ENCODE data around the gene APMAP.

APMAP gene

DNA sequence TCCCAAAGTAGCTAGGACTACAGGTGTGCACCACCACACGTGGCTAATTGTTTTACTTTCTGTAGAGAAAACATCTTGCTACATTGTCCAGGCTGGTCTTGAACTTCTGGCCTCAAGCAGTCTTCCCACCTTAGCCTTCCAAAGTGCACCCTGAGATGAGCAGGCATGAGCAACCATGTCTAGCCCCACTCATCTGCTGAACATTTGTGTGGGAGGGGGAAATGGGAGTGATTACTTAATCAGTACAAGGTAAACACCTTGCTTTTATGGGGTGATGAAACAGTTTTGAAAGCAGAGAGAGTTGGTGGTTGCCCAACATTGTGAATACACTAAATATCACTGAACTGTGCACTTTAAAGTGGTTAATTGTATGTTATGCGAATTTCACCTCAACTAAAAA lies 5.3 kb downstream of the APMAP start:
- no peak for DNase-seq (ENCODE audit: low read depth)

DNA sequence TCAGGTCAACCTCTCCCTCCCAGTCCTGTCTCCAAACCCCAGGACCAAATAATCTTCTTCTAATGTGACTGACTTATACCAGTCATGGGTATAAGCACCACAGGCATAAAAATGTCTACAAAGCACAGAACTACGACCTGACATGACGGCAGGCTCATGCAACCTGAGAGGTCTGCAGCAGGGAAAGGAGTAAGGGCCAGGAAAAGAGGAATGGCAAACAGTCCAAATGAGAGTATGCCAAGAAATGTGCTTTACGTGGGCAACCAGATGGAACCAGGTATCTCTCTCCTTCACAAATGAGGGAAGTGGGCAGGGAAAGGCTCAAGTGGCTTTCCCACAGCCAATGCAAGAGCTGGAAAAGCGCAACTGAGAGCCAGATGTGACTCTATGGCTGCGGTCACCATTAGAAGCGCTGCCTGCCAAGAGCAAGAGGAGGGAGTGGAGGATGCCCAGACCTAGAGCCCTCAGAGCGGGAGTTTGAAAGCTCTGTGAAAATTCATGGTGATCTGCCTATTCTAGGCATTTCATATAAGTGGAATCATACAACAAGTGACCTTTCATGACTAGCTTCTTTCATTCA lies 6.0 kb downstream of the APMAP start:
- no peak for DNase-seq (ENCODE audit: low read depth)

DNA sequence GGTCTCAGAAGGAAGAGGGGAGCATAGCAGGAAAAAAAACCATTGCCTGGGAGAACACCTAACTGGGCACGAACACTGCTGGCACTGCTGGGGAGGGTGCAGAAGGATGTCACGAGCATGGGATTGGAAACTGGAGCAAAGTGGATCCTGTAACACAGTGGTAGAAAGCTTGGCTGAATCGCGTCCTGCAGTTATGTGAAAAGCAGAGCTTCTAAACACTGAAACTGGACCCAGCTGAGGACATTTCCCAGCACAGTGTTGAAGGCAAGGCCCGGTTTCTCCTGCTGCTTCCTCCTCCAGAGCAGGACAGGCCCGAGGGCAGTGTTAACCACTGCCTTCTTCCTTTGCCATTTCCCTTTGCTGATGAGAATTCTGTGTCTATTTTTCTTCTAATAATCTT lies 6.7 kb downstream of the APMAP start:
- DNase-seq (ENCODE audit: low read depth), result no peak

DNA sequence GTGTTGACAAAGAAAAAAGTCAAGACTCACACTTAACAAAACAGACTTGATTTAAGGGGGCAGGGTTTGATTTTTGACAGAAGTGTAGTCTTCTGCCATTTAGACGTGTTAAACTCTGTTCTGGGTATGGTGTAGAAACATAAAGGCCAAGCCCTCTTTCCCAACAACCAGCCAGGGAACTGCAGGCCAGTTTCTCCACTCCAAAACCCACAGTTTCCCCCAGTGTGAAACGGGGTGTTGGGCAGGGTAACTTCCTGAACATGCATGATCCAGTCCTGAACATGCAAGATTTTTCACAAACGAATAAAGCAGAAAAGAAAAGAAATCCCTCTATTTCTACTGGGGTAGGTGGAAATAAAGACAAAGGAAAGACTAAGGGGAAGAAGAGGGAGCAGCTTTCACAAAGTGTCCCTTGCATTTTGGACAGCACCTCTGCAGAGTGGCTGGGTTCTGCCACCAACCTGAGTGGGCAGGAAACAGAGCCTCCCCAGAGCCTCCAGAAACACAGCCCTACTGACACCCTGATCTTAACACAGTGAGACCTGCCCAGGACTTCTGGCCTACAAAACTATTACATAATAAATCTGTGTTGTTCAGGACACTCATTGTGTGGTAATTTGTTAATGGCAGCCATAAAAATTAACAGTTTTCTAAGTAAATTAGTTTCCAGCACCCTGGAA lies 7.5 kb downstream of the APMAP start:
- no peak for DNase-seq (ENCODE audit: low read depth)

DNA sequence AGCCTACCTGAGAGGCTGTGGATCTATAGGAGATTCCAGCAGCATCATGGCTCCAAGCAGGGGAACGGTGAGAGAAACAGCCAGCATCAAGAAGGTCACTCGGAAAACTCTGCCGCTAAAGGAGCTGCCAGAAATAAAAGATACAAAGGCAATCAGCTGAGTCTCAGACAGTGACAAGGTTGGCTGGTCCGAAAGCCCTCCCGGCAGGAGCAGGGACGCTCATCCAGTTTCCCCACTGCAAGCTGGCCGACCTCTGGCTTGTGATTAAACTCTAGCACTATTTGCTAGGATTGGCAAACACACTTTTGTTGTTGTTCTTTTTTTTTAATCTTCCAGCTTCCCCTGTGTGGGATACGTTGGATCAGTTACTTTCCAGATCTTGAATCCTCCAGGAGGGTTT lies 8.7 kb downstream of the APMAP start:
- DNase-seq (ENCODE audit: low read depth), result no peak

DNA sequence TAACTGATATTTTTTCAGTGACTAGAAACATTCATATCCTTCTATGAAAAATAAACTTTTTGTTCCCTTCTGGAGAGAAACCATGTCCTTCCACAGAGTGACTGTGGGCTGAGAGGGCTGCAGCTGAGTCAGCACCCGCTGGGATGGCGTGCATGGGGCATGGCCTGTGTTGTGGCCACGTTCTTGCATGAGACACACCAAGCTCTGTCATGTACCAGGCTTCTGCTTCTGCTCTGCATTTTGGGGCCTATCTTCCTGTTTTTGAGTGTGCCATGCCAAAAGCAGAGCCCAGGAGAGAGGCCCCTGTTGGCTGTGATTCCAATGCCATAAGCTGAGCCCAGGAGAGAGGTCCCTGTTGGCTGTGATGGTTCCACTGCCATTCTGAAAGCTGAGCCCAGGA lies 10.8 kb downstream of the APMAP start:
- no peak for DNase-seq (ENCODE audit: low read depth)

DNA sequence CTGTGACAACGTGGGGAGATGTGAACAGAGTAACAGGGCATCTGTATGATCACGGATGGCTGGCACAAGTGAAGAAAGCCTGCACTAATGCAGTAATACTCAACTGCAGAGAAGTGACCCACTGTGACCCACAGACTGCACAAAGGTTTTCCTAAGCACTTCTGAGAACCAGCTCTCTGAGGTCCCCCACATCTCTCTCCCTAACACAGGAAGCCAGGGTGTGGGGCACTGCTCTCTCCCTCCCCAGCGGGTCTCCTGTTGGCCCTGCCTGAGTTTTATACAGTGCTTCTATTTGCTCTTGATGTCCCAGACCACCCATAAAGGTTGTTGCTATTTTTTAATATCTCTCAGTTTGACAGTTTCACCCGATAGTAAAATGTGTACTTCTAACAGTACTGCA lies 11.3 kb downstream of the APMAP start:
- DNase-seq (ENCODE audit: low read depth), result no peak

DNA sequence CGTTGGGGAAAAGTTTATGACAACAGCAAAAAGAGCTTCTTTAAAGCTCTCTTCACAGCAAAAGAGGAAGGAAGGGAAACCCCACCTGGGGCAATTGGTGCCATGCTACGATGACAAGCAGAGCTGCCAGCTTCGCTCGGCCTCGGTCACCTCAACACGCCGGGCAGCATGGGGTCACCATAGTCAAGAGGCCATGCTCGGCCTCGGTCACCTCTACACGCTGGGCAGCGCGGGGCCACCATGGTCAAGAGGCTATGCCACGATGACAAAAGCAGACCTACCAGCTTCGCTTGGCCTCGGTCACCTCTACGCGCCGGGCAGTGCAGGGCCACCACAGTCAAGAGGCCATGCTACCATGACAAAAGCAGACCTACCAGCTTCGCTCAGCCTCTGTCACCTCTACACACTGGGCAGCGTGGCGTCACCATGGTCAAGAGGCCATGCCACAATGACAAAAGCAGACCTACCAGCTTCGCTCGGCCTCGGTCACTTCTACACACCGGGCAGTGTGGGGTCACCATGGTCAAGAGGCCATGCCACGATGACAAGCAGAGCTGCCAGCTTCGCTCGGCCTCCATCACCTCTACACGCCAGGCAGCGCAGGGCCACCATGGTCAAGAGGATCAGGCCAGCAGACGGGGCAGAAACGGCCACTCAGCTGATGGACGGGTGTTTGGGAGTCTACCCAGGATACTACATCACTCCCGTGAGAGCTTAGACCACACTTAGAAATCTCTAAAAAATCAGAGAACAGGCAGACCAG lies 12.1 kb downstream of the APMAP start:
- DNase-seq (ENCODE audit: low read depth), result no peak

DNA sequence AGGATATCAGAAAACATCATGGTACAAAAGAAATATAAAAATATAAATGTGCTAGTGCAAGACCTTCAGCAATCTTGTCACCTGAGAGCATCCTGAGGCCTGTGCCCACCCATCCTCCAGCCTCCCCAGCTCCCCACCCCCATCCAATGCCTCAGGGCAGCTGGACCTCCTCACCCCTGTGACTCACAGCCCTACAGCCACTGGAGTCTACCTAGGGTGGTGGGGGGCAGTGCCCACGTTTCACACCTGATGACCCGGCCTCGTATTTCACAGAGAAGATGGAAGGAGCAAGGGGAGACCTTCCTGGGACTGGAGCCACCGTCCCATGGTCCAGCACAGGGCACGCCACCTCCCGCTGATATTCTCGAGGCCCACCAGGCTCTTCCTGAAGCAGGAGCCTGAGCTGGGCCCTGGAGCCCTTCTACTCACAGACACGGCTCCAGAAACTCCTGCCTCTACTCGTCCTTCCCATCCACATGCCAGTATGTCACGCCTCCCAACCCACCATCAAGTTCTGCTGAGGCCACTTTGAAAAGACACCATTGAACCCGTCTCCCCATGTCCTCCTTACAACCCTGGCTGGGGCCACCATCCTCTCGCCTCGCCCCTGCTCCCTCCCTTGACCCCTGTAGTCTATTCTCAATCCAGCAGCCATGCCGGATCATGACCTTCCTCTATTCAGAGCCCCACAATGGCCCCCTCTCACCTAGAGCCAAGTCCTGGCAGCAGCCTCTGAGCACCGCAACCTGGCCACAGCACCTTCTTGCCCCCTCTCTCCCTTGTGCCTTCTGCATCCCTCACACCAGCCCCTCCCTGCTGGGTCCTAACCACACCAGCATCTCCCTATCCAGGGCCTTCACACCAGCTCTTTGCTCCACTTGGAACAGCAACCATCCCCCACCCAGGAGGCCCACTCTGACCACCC lies 13.3 kb downstream of the APMAP start:
- DNase-seq (ENCODE audit: low read depth), result no peak

DNA sequence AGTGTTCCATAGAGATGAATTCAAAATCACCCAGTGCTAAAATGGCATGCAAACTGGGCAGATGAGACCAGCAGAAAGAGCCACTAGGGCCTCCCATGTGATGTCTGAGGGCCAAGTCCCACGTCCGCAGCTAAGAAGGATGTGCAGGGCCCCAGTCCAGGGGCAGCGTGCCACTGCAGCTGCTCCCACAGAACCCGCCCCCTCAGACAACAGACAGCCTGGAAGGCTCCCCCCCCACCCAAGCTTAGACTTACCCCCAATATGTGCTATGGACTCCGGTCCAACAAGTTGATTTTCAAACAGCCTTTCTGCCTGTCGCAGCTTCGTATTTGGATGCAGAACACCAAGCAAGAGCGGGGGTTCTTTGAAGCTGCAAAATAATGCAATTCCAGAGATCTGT lies 14.0 kb downstream of the APMAP start:
- no peak for DNase-seq (ENCODE audit: low read depth)

DNA sequence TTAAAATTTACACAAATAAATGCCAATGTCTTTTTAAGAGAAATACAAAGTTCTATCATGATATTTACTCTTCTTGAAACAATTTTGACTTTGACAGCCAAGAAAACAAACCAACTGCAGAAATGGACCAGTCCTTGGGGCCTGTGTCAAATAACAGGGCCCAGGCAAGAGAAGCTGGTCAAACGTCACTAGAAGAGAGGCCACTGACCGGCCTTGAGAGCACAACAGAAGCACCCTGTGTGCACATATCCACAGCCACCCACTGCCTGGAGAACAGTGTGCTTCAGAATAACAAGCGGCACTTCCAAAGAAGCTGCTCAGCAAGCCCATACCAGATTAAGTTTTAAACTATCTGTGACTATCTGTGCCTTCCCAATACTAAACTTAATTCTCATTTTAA lies 14.8 kb downstream of the APMAP start:
- no peak for DNase-seq (ENCODE audit: low read depth)

DNA sequence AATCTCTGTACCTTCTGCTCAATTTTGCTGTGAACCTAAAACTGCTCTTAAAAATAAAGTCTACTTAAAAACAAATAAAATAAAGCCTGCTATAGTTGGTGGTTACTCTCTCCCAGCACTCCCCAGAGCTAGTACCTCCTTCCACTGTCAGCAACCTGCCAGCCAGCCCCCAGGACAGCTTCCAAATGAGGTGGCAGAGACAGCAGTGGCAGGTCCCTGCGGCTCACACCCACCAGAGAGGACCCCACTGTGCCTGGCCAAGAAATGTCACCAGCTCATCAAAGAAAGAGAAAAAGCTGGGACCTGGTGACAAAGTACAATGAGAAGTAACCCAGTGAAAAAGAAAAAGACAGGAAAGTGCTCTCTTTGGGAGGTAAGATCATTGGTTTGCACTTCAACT lies 15.2 kb downstream of the APMAP start:
- no peak for DNase-seq (ENCODE audit: low read depth)

DNA sequence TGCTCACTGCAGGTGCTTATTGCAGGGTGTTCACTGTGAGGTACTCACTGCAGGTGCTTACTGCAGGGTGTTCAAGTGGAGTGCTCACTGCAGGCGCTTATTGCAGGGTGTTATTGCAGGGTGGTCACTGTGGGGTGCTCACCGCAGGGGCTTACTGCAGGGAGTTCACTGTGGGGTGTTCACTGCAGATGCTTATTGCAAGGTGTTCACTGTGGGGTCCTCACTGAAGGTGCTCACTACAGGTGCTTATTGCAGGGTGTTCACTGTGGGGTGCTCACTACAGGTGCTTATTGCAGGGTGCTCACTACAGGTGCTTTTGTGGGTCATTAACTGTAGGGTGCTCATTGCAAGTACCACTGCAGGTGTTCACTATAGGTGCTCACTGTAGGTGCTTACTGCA lies 20.2 kb downstream of the APMAP start:
- no peak for DNase-seq (ENCODE audit: low read depth)

DNA sequence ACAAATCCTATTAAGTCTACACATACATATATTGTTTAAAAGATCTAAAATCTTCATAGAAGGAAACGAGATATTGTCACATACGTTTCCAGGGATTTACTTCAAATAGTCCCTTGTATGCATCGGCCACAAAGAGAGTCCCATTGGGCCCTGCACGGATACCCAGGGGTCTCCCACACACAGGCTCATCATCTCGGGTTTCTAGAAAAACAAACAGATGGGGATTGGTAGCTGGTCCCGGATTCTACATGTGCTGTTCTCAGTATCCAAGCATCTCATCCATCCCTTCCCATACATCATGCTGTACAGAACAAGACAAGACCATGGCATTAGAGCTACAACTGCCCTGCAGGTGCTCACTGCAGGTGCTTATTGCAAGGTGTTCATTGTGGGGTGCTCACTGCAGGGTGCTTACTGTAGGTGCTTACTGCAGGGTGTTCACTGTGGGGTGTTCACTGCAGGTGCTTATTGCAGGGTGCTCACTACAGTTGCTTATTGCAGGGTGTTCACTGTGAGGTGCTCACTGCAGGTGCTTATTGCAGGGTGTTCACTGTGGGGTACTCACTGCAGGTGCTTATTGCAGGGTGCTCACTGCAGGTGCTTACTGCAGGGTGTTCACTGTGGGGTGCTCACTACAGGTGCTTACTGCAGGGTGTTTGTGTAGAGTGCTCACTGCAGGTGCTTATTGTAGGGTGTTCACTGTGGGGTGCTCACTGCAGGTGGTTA lies 21.0 kb downstream of the APMAP start:
- no peak for DNase-seq (ENCODE audit: low read depth)

DNA sequence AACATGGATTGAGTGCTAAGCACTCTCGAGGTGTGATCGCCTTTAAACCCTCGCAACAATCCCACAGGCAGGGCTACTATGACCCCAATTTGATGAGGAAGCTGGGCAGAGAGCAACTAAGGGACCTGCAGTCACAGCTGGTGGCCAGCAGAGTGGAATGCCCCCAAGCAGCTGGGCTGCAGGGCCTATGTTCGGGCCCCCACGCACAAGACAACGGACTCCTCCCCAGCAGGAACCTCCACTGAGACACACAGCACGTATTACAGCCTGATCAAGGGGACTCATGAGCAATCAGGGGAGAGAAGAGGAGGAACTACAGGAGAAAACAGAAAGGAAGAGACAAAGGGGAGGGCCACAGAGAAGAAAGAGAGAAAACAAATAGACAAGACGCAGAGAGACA lies 21.8 kb downstream of the APMAP start:
- DNase-seq (ENCODE audit: low read depth), result no peak

DNA sequence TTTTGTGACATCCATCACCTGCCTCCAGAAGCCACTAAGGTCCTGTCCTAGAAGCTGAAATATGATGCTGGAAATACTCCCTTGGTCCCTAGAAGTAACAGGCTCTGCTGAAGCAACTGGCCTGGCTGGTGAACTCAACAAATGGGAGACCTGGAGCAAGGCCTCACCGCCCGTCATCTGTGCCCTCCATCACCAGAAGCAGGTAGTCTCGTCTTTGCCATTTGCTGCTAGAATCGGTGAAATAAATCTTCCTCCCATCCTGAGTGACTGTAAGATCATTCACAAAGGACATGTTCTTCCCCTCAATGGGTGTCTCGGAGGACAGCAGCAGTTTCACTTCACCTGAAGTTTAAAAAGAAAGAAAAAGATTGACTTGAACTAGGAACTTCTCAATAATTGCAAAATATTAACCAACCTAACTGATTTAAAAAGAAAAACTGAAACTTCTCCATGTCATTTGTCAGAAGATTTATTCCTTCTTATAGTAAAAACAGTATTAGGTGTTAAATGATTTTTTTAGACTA lies 22.5 kb downstream of the APMAP start:
- no peak for DNase-seq (ENCODE audit: low read depth)

DNA sequence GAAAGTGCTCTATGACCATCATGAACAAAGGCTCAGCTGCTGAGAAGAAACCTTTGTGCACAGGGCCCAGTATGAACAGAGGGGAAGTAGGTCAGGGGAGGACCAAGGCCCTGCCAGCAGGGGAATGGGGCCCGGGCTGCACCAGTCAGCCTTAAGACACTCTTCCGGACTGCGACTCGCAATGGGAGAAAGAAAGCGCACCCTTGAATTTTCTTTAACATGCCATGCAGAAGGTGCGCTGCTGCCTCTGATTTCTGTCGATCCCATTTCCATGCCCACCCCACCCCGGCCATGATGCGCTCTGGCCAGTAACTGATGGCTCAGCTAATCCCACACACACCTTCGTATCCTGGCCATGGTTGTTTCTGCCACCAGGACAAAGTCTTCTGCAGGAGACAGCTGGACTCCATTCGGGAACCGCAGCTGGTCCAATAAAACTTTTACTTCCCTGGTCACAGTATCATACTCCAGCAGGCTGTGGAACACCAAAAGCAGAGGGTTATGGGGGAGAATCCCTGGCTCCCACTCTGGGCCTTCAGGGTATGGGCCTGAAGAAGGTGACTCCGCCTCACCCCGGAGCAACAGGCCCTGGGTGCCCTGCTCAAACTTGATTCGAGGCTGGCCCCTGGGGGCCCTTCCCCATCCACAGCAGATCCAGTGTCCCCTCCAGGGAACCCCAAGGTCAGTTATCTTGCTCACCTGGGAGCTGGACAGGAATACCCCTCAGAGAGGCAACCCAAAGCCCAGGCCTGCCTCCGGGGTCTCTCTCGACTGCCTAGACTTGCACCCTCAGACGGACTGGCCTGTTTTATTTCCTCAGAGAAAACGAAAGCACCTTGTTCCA lies 23.1 kb downstream of the APMAP start:
- no peak for DNase-seq (ENCODE audit: low read depth)

DNA sequence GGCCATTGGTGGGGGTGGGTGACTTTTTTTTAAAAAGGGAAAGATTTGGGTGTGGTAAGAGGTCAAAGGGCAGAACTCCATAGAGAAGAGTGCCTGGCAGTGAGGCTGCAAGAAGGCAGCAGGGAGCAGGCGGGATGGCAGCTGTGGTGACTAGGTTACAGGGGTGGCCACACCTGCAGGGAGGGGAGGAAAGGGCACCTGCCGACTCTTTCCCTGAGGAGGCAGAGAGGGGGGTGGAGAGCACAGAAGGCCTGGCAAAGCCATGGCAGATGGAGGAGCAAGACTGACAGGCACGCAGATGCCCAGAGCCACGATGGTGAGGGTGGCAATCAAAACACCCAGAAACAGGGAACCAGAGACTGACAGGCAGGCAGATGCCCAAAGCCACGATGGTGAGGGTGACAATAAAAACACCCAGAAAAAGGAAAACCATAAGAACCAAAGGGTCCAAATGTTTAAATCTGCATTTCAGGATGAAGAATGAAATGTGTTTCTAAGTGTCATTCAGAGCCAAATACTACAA lies 24.2 kb downstream of the APMAP start:
- no peak for DNase-seq (ENCODE audit: low read depth)

DNA sequence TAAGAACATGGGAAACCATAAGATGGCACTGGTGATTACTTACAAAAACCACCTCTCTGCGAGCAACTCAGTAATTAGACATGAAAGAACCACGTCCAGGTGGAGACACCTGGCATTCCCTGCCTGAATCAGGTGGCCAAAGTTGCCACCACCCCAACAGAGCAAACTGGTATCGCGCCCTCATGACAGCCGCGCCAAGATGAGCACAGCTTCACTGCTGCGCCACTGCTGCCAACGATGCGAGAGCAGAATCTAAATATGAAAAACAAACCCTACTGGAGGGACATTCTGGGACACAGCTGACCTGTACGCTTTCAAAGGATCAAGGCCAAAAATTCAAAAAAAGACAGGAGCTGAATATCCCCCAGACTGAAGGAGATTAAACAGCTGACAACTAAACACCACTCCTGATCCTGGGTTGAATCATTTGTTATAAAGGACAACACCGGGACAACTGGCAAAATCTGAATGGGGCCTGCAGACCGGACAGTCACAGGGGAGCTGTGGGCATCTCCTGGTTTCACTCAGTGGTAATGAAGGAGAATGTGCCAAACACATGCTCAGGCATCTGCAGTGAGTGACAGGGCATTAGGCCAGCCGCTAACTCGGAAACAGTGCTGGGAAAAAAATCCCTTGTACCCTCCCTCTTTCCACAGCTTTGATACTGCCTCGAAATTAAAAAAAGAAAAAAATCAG lies 26.1 kb downstream of the APMAP start:
- no peak for DNase-seq (ENCODE audit: low read depth)

Data from stimulated activated CD8-positive, alpha-beta memory T cell treated with anti-CD3 and anti-CD28 coated beads, Interleukin-7, amount 100 ng/mL, for 24 hours (primary cell).